Measurements from ENCODE around the gene HMCN2.

The HMCN2 gene

DNA sequence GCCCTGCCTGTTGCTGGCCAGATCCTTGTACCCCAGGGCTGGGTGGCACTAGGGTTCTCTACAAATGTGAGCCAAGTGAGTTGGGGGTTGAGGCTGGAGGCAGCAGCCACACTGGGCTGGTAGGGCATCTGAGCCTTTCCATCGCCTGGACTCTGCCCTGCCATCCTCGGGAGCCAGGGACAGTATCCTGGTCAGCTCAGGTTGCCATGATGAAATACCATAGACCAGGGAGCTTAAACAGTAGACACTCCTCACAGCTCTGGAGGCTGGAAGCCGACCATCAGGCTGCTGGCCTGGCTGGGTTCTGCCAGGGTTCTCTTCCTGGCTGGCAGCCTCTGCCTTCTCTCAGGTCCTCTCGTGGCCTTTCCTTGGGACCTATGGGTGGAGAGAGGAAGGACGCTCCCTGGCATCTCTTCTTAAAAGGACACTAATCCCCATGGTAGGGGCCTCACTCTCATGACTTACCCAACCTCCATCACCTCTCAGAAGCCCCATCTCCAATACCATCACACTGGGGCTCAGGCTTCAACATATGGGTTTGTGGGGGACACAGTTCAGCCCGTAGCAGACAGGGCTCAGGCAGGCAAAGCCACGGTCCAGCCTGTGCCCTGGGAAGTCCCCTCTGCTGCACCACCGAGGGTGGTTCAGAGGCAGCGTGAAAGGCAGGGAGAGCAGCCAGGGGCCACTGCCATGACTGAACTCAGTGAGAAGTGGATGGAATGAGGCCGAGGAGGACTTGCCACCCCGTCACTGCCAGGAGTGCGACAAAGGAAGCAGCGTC is 50.1 kb downstream of the HMCN2 start:
- Histone ChIP-seq H2AFZ (ENCODE audit: low read length) (no peak overlapping the region), H3K27me3 (ENCODE audit: insufficient read depth, low read length, poor library complexity, severe bottlenecking) (no peaks in the 10 kb centered on the region)

DNA sequence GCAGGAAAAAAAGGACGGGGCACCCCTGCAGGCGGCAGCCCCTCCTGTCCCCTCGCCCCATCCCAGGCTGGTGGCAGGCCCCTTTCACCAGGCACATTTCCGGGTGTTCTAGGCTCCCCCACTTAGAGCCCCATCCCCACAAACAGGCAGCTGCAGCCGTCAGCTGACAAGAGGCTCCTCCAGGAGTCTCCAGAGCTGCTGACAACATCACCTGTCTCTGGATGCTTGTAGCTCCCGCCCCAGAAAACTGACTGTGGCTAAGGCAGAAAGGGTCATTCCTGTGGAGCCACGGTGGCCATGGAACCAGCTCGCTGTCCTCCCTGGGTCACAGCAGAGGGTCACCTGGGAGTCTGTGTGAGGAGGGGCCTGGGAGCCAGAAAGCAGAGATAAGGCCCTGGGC is 50.9 kb downstream of the HMCN2 start:
- H3K4me3 ChIP-seq (ENCODE audit: low read length, poor library complexity, severe bottlenecking): no peak overlapping the region
- H3K27me3 ChIP-seq (ENCODE audit: insufficient read depth, low read length, poor library complexity, severe bottlenecking): no peaks in the 10 kb centered on the region
- H3K4me1 ChIP-seq (ENCODE audit: insufficient read depth, low read length, poor library complexity, severe bottlenecking): no peaks in the 10 kb centered on the region
- no peaks in the 10 kb centered on the region for H4K20me1 ChIP-seq (ENCODE audit: insufficient read depth, low read length, poor library complexity, severe bottlenecking)
- H3K9me2 ChIP-seq (replicated peaks; ENCODE audit: low read depth, low read length): no peaks in the 10 kb centered on the region
- H3K4me2 ChIP-seq (ENCODE audit: low read depth, low read length, poor library complexity, severe bottlenecking): no peak overlapping the region
- no peaks in the 10 kb centered on the region for H3K9me3 ChIP-seq (ENCODE audit: insufficient read depth, low read depth, low read length)
- no peak overlapping the region for H2AFZ ChIP-seq (ENCODE audit: low read length)
- no peaks in the 10 kb centered on the region for H3K36me3 ChIP-seq (ENCODE audit: insufficient read depth, low read length)
- H3K79me2 ChIP-seq (ENCODE audit: insufficient read depth, low read length): no peaks in the 10 kb centered on the region
- no peaks in the 10 kb centered on the region for H3F3A ChIP-seq (ENCODE audit: low read depth)
- TF ChIP-seq, protein P1, sequence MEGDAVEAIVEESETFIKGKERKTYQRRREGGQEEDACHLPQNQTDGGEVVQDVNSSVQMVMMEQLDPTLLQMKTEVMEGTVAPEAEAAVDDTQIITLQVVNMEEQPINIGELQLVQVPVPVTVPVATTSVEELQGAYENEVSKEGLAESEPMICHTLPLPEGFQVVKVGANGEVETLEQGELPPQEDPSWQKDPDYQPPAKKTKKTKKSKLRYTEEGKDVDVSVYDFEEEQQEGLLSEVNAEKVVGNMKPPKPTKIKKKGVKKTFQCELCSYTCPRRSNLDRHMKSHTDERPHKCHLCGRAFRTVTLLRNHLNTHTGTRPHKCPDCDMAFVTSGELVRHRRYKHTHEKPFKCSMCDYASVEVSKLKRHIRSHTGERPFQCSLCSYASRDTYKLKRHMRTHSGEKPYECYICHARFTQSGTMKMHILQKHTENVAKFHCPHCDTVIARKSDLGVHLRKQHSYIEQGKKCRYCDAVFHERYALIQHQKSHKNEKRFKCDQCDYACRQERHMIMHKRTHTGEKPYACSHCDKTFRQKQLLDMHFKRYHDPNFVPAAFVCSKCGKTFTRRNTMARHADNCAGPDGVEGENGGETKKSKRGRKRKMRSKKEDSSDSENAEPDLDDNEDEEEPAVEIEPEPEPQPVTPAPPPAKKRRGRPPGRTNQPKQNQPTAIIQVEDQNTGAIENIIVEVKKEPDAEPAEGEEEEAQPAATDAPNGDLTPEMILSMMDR (conservative IDR thresholded peaks at IDR 0.05; ENCODE audit: low read length): no peak
- TF ChIP-seq EZH2phosphoT487 (IDR thresholded peaks at IDR 0.05; ENCODE audit: borderline replicate concordance): no peak
- H3K9ac ChIP-seq (ENCODE audit: low read depth, low read length, poor library complexity, severe bottlenecking): no peak overlapping the region

More for the DNA sequence above, 50.1 kb downstream of the HMCN2 start:
- Histone ChIP-seq H3F3A (ENCODE audit: low read depth) (no peaks in the 10 kb centered on the region), H3K9me3 (ENCODE audit: insufficient read depth, low read depth, low read length) (no peaks in the 10 kb centered on the region), H4K20me1 (ENCODE audit: insufficient read depth, low read length, poor library complexity, severe bottlenecking) (no peaks in the 10 kb centered on the region), H3K4me1 (ENCODE audit: insufficient read depth, low read length, poor library complexity, severe bottlenecking) (no peaks in the 10 kb centered on the region), H3K4me3 (ENCODE audit: low read length, poor library complexity, severe bottlenecking) (no peak overlapping the region), H3K9ac (ENCODE audit: low read depth, low read length, poor library complexity, severe bottlenecking) (no peak overlapping the region), H3K79me2 (ENCODE audit: insufficient read depth, low read length) (no peaks in the 10 kb centered on the region), H3K4me2 (ENCODE audit: low read depth, low read length, poor library complexity, severe bottlenecking) (no peak overlapping the region), H3K9me2 (replicated peaks; ENCODE audit: low read depth, low read length) (no peaks in the 10 kb centered on the region), H3K36me3 (ENCODE audit: insufficient read depth, low read length) (no peaks in the 10 kb centered on the region)
- TF ChIP-seq, protein P1 (conservative IDR thresholded peaks at IDR 0.05; ENCODE audit: low read length): no peak
- no peak for TF ChIP-seq EZH2phosphoT487 (IDR thresholded peaks at IDR 0.05; ENCODE audit: borderline replicate concordance)

GRCh38 chr9:130319300-130319699 is 53.7 kb downstream of the HMCN2 start:
- H3K27me3 ChIP-seq (ENCODE audit: insufficient read depth, low read length, poor library complexity, severe bottlenecking): no peaks in the 10 kb centered on the region
- no peak overlapping the region for H3K9ac ChIP-seq (ENCODE audit: low read depth, low read length, poor library complexity, severe bottlenecking)
- H3F3A ChIP-seq (ENCODE audit: low read depth): no peaks in the 10 kb centered on the region
- no peak overlapping the region for H3K4me2 ChIP-seq (ENCODE audit: low read depth, low read length, poor library complexity, severe bottlenecking)
- TF ChIP-seq, protein P1 (conservative IDR thresholded peaks at IDR 0.05; ENCODE audit: low read length): no peak
- no peak for TF ChIP-seq EZH2phosphoT487 (IDR thresholded peaks at IDR 0.05; ENCODE audit: borderline replicate concordance)
- no peaks in the 10 kb centered on the region for H3K79me2 ChIP-seq (ENCODE audit: insufficient read depth, low read length)
- H3K9me3 ChIP-seq (ENCODE audit: insufficient read depth, low read depth, low read length): no peaks in the 10 kb centered on the region
- H3K9me2 ChIP-seq (replicated peaks; ENCODE audit: low read depth, low read length): no peaks in the 10 kb centered on the region
- no peaks in the 10 kb centered on the region for H4K20me1 ChIP-seq (ENCODE audit: insufficient read depth, low read length, poor library complexity, severe bottlenecking)
- H2AFZ ChIP-seq (ENCODE audit: low read length): no peak overlapping the region
- no peaks in the 10 kb centered on the region for H3K36me3 ChIP-seq (ENCODE audit: insufficient read depth, low read length)
- no peaks in the 10 kb centered on the region for H3K4me1 ChIP-seq (ENCODE audit: insufficient read depth, low read length, poor library complexity, severe bottlenecking)
- H3K4me3 ChIP-seq (ENCODE audit: low read length, poor library complexity, severe bottlenecking): no peak overlapping the region
